Esophagus muscularis mucosa (tissue), 4 donors: ENCODE results near the gene COL19A1. TPM values are rescaled to one million over a fixed set of nuclear protein-coding genes. Genes with fewer than 3 reads are reported as not detected.

Source experiments
- DNase-seq: peaks from one replicate; pipeline ENCODE4 v3.0.0-alpha.2; 2017; ENCODE audit errors: extremely low spot score
- H3K27ac ChIP-seq, 4 donors: fragments of 200-600 bp; sonication (generic); replicated peaks in 1 of 4; 1 replicate in 3 of 4; 2 replicates in 1 of 4; pipeline ENCODE4 v1.5.1; 2016 to 2019; ENCODE audit warnings: mild to moderate bottlenecking in 1 of 4
- H3K27me3 ChIP-seq, 4 donors: fragments of 200-600 bp; sonication (generic); one replicate each; pipeline versions ENCODE4 v1.5.1 to v1.6.0; 2016 to 2019
- H3K36me3 ChIP-seq, 4 donors: fragments of 200-600 bp; sonication (generic); one replicate each; pipeline ENCODE4 v1.5.1; 2016 to 2019
- H3K4me1 ChIP-seq, 4 donors: fragments of 200-600 bp; sonication (generic); one replicate each; pipeline ENCODE4 v1.5.1; 2016 to 2019
- H3K4me3 ChIP-seq, 4 donors: fragments of 200-600 bp; sonication (generic); 1 replicate in 2 of 4; 2 replicates in 2 of 4; pipeline ENCODE4 v1.5.1; 2016 to 2019; ENCODE audit warnings: mild to moderate bottlenecking in 4 of 4, moderate library complexity in 1 of 4
- H3K9me3 ChIP-seq, 4 donors: fragments of 200-600 bp; sonication (generic); 1 replicate in 3 of 4; 2 replicates in 1 of 4; pipeline ENCODE4 v1.5.1; 2016 to 2019
- EP300 ChIP-seq: sonication (generic); formaldehyde crosslinking; IDR thresholded peaks from one replicate; pipeline ENCODE4 v1.6.1; 2017; ENCODE audit warnings: antibody characterized with exemption
- POLR2A ChIP-seq: fragments of 450-650 bp; IDR thresholded peaks from one replicate; pipeline ENCODE4 v1.6.1; 2017; ENCODE audit warnings: antibody characterized with exemption, moderate library complexity, mild to moderate bottlenecking, low read depth
- POLR2AphosphoS5 ChIP-seq, 2 donors: sonication (generic); formaldehyde crosslinking; IDR thresholded peaks; one replicate each; pipeline ENCODE4 v1.6.1; 2017; ENCODE audit warnings: antibody characterized with exemption in 2 of 2
- WGBS: methylation state at CpG from one replicate; pipeline ENCODE4 v1.1.5; 2018; 5-methylcytosine and 5-hydroxymethylcytosine counted together
- intact Hi-C: fragments of 100-400 bp; cut with DNase I; formaldehyde crosslinking; loops from one replicate; pipeline ENCODE4 v1.15.1; 2023
- total RNA-seq, 4 donors: library from RNA; depleted of rRNA; stranded (reverse); fragments of >200 nt; gene quantifications; one replicate each; pipeline versions ENCODE4 v1.1.0 to v1.2.1, GENCODE V29; 2016
- TF ChIP-seq, protein P1 (sequence below), 3 experiments: fragments of 200-600 bp in 2 of 3; fragments of 450-650 bp in 1 of 3; sonication (generic) in 2 of 3; IDR thresholded peaks; one replicate each; pipeline ENCODE4 v1.5.1; 2017 to 2019; ENCODE audit warnings: antibody characterized with exemption in 3 of 3, mild to moderate bottlenecking in 2 of 3, moderate library complexity in 1 of 3

The COL19A1 gene
- total RNA-seq, 4 donors from 2014 or later = 1.7 to 4.0 (median 2.4) TPM

DNA sequence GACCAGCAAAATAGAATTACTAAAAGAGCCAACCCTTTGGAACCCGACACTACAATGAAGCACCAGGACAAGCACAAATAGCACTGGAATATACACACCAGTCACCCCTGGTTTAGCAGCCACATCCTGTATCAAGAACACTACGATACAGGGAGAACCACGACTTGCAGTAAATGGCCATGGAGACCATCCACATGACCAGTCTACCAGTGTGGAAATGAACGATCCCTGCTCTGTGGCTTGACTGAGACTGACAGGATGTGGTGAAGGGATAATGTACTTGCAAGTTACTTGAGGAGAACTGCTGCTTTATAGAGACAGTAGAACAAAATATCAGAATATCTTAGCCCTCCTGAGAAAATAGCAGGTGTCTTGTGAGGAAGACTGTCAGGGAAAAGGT lies 266.9 kb downstream of the COL19A1 start:
- H3K36me3 ChIP-seq = no peaks in the 10 kb centered on the region
- no peak overlapping the region for H3K27ac ChIP-seq
- no peak for DNase-seq
- TF ChIP-seq POLR2AphosphoS5 (IDR thresholded peaks at IDR 0.05) (no peak), POLR2A (no peak), EP300 (no peak)
- TF ChIP-seq, protein P1, sequence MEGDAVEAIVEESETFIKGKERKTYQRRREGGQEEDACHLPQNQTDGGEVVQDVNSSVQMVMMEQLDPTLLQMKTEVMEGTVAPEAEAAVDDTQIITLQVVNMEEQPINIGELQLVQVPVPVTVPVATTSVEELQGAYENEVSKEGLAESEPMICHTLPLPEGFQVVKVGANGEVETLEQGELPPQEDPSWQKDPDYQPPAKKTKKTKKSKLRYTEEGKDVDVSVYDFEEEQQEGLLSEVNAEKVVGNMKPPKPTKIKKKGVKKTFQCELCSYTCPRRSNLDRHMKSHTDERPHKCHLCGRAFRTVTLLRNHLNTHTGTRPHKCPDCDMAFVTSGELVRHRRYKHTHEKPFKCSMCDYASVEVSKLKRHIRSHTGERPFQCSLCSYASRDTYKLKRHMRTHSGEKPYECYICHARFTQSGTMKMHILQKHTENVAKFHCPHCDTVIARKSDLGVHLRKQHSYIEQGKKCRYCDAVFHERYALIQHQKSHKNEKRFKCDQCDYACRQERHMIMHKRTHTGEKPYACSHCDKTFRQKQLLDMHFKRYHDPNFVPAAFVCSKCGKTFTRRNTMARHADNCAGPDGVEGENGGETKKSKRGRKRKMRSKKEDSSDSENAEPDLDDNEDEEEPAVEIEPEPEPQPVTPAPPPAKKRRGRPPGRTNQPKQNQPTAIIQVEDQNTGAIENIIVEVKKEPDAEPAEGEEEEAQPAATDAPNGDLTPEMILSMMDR (IDR thresholded peaks at IDR 0.05) = no peak
- intact Hi-C loops = no loop called here
- 81% methylated on average over 4 of the region's 4 CpGs for WGBS
- no peak overlapping the region for H3K4me3 ChIP-seq
- H3K4me1 ChIP-seq = no peaks in the 10 kb centered on the region
- no peaks in the 10 kb centered on the region for H3K9me3 ChIP-seq
- H3K27me3 ChIP-seq = no peaks in the 10 kb centered on the region

DNA sequence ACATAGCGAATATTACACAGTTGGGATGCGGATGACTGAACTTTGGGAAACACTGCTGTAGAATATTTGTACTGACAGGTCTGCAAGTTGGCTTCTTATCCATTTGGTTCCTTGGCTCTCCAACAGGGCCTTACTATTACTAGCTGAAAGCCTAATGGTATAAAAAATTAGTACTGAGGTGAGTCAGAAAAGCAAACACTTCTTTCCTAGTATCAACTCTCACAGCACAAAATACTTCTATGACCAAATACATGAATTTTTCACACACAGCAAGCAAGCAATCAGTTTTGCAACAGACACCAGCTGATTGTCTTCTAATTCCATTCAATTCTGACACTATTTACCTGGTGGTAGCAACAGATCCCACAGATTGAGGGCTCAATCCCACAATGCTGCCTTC lies 268.2 kb downstream of the COL19A1 start:
- Histone ChIP-seq H3K36me3 (no peaks in the 10 kb centered on the region), H3K27ac (no peak overlapping the region), H3K4me3 (no peak overlapping the region), H3K27me3 (no peaks in the 10 kb centered on the region), H3K4me1 (no peaks in the 10 kb centered on the region), H3K9me3 (no peaks in the 10 kb centered on the region)
- TF ChIP-seq, protein P1 (IDR thresholded peaks at IDR 0.05) = no peak
- TF ChIP-seq EP300 (no peak), POLR2A (no peak), POLR2AphosphoS5 (IDR thresholded peaks at IDR 0.05) (no peak)
- no peak for DNase-seq
- 100% methylated on average over 2 of the region's 2 CpGs for WGBS
- intact Hi-C loops = no loop called here

DNA sequence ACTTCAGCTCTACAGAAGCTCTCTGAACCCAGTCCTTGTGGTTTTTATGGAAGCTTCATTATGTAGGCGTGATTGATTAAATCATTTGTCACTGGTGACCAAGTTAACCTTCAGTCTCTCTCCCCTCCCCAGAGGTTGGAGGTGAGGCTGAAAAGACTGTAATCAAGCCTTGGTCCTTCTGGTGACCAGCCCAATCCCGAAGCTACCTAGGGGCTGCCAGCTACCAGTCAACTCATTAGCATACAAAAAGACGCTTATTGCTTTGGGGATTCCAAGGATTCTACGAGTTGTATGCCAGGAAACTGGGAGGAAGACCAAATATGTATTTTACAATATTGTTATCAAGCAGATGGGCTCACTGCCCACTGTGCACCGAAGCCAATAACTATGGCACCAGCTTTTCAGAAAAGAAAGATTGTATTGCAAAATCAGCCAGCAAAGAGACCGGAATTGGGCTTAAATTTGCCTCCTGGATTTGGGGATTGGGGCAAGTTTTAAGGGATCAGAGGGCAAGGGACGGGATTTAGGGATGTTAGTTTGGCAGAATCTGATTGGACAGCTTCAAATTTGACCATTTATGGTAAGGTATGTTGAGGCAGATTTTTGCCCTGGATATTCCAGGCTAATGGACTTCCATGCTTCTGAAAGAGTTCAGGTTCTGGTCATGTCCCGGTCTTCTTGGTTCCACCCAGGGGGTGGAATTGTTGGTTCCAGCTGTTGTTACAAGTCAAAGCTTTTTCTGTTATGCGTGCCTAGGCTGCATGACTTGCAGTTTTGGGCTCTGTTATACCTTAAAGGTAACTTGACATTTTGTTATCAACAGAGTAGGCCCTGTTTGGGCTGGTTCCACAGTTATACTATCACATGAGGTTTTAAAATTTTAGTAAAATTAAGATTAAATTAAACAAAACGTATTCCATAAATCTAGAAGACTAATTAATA lies 269.1 kb downstream of the COL19A1 start:
- H3K27ac ChIP-seq = no peak overlapping the region
- DNase-seq = no peak
- H3K4me3 ChIP-seq = no peak overlapping the region
- H3K4me1 ChIP-seq = no peaks in the 10 kb centered on the region
- no peaks in the 10 kb centered on the region for H3K9me3 ChIP-seq
- TF ChIP-seq EP300 (no peak), POLR2AphosphoS5 (IDR thresholded peaks at IDR 0.05) (no peak), POLR2A (no peak)
- TF ChIP-seq, protein P1 (IDR thresholded peaks at IDR 0.05) = no peak
- no peaks in the 10 kb centered on the region for H3K36me3 ChIP-seq
- 77% methylated on average over 9 of the region's 10 CpGs for WGBS
- no peaks in the 10 kb centered on the region for H3K27me3 ChIP-seq
- intact Hi-C loops = no loop called here

DNA sequence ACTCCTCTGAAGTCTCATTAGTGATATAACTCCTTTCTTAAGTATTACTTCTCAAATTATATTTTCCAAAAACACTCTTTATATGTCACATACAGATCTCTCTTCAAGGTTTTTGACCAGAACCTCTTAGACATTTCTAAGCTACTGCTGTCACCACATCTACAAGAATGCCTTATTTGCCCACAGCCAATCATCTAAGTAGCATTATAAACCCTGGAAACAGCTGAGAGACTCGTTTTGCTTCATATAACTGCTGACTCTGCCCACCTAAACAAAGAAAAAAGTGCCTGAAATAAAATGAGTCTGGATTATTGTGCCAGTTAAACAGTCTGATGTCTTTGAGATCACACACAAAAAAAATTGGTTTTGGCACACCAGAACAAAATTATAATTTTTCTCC lies 270.6 kb downstream of the COL19A1 start:
- H3K4me1 ChIP-seq = no peaks in the 10 kb centered on the region
- WGBS = 37% methylated on average over 1 of the region's 1 CpG
- H3K27me3 ChIP-seq = no peaks in the 10 kb centered on the region
- intact Hi-C loops = no loop called here
- DNase-seq = no peak
- H3K27ac ChIP-seq = no peak overlapping the region
- TF ChIP-seq POLR2A (no peak), POLR2AphosphoS5 (IDR thresholded peaks at IDR 0.05) (no peak), EP300 (no peak)
- TF ChIP-seq, protein P1 (IDR thresholded peaks at IDR 0.05) = no peak
- no peak overlapping the region for H3K4me3 ChIP-seq
- no peaks in the 10 kb centered on the region for H3K36me3 ChIP-seq
- no peaks in the 10 kb centered on the region for H3K9me3 ChIP-seq
